RWPE1 (cell line): ENCODE measurements around the gene GDA.

Source experiments
- CTCF ChIA-PET: fragments of 350-600 bp; sonication (Branson Sonifier 250); formaldehyde crosslinking; extraction: SDS; loops from one replicate; lab custom pipeline; 2021; lab: Yijun Ruan, JAX
- POLR2A ChIA-PET: fragments of 400-600 bp; formaldehyde crosslinking; extraction: SDS; loops from one replicate; lab custom pipeline; 2020; ENCODE audit warnings: antibody characterized with exemption; ENCODE audit not compliant: low non-redundant PET; lab: Yijun Ruan, JAX
- DNase-seq: peaks from one replicate; pipeline ENCODE4 v3.0.0; 2012; ENCODE audit warnings: low spot score
- H3K27ac ChIP-seq: fragments of 450-650 bp; 2 replicates; pipeline ENCODE4 v1.5.1; 2017
- CTCF ChIP-seq: fragments of 450-650 bp; conservative IDR thresholded peaks from 2 replicates; pipeline ENCODE4 v1.5.1; 2017; ENCODE audit warnings: low read depth, mild to moderate bottlenecking

GDA gene

DNA sequence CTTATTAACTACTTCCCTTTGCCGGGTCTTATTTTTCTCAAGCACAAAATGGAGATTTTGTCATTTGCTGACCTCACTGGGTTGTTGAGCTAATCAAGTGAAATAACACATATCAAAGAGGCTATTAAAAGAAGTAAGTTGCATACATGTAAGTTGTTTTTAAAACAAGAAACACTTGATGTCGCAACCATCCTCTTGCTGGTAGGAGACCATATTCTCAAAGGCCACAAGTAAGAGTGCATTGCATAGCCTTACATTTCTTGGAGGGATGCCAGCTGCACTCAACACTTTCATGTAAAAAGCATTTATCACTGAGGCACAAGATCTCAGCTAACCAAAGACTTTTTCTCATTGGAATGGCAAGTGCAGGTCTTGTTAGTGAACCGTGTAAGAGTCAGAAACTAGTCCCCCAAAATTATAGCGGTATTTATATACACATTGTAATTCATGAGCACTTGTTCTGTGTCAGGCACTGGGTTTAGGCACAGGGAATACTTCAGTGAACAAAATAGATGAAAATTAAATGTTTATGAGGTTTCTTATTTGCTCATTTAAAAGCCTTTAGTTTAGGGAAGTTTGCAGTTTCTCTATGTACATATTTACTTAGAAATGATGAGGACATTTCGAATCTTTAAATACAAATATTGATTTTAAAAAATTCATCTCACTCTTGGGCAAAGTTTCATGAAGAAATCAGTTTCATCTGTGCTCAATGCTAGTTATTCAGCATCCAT is 143.8 kb downstream of the GDA start:
- no peak for DNase-seq
- TF ChIP-seq CTCF = no peak
- CTCF ChIA-PET = interaction anchor here (0.5 to 1.3 kb wide), 6 partner anchors 13 to 334 kb away, joined by 3 to 8 read pairs (median 4); no protein-coding TSS in a partner anchor
- POLR2A ChIA-PET = no interaction called here
- H3K27ac ChIP-seq = no peak overlapping the region

GRCh38 chr9:72294936-72295335 is 145.7 kb downstream of the GDA start:
- H3K27ac ChIP-seq = no peak overlapping the region
- ChIA-PET POLR2A (no interaction called here), CTCF (interaction anchor here (0.6 kb wide), 1 partner anchor 713 kb away, joined by 3 read pairs; no protein-coding TSS in a partner anchor)
- TF ChIP-seq CTCF = no peak
- no peak for DNase-seq

- TF ChIP-seq CTCF = no peak
- no peak overlapping the region for H3K27ac ChIP-seq
- CTCF ChIA-PET = no interaction called here
- DNase-seq = no peak
- POLR2A ChIA-PET = no interaction called here
Observed at GRCh38 chr9:72297516-72297915, 148.3 kb downstream of the GDA start.

DNA sequence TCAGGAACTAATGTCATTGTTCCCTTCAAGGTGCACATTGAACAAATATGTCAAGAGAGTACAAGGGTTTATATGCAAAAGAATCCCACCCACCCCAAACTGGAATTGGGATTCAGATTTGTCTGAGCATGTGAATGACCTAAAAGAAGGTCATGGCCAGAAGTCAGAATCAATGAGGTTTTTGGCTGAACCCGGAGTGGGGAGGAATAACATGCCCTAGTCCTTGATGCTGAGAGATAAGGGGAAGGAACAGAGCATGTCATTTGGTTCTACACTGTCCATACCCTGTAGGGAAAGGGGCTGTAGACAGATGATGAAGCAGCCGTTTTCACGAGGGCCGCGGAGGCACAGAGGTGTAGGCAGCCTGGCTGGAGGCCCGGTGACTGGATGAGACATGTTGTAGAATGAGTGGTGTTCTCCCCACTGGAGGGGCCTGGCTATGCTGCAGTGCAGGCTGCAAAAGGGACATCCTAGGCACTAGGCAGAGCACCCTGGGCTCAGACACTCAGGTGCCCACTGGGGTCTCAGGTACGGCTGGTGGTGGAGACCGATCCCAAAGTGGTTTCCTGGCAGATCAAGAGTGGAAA is 149.9 kb downstream of the GDA start:
- CTCF ChIA-PET = interaction anchor here (0.8 kb wide), 1 partner anchor 715 kb away, joined by 3 read pairs; no protein-coding TSS in a partner anchor
- no peak for TF ChIP-seq CTCF
- no peak for DNase-seq
- no peak overlapping the region for H3K27ac ChIP-seq
- POLR2A ChIA-PET = no interaction called here

GRCh38 chr9:72300873-72301272 is 151.6 kb downstream of the GDA start:
- CTCF ChIA-PET = no interaction called here
- no peak for TF ChIP-seq CTCF
- DNase-seq = no peak
- POLR2A ChIA-PET = no interaction called here
- no peak overlapping the region for H3K27ac ChIP-seq
